GM12864 (cell line): ENCODE data around the gene SMAP2.

ENCODE experiments used
- DNase-seq: peaks from one replicate; pipeline ENCODE4 v3.0.0-alpha.2; 2011; ENCODE audit warnings: low read depth
- H3K4me3 ChIP-seq: 2 replicates; pipeline ENCODE4 v1.5.1; 2011; ENCODE audit warnings: mild to moderate bottlenecking, low read depth, low read length, control low read depth
- CTCF ChIP-seq: IDR thresholded peaks from 2 replicates; pipeline ENCODE4 v1.5.1; 2011; ENCODE audit warnings: low read depth, mild to moderate bottlenecking, moderate library complexity, low read length, control low read depth, inconsistent platforms; ENCODE audit errors: missing control alignments

The SMAP2 gene

GRCh38 chr1:40421431-40422384, 48.2 kb downstream of the SMAP2 start:
- no peak overlapping the region for H3K4me3 ChIP-seq
- TF ChIP-seq CTCF = no peak
- DNase-seq = no peak

GRCh38 chr1:40422630-40423263, 49.2 kb downstream of the SMAP2 start:
- no peak for TF ChIP-seq CTCF
- H3K4me3 ChIP-seq = no peak overlapping the region
- DNase-seq = no peak

GRCh38 chr1:40423264-40423642, 49.7 kb downstream of the SMAP2 start:
- no peak for DNase-seq
- no peak for TF ChIP-seq CTCF
- no peak overlapping the region for H3K4me3 ChIP-seq

- H3K4me3 ChIP-seq = no peak overlapping the region
- TF ChIP-seq CTCF = no peak
- DNase-seq = no peak
Observed at GRCh38 chr1:40423951-40424618, 50.6 kb downstream of the SMAP2 start.

- DNase-seq = no peak
- H3K4me3 ChIP-seq = no peak overlapping the region
- TF ChIP-seq CTCF = no peak
Observed at GRCh38 chr1:40425198-40425597, 51.7 kb downstream of the SMAP2 start.

GRCh38 chr1:40431385-40431784, 57.9 kb downstream of the SMAP2 start:
- DNase-seq = no peak
- TF ChIP-seq CTCF = no peak
- H3K4me3 ChIP-seq = no peak overlapping the region
